Brain microvascular endothelial cell (primary cell): Measurements from ENCODE around the gene SPOCK3.
"Not testable (repeated sequence)": the region's sequence is repeated elsewhere in the genome, so short reads cannot be mapped to it uniquely, and the experiment has no call there.

Experiments used
- DNase-seq: peaks from one replicate; pipeline ENCODE4 v3.0.0-alpha.2; 2020
- H3K27ac ChIP-seq: fragments of 250-450 bp; sonication (Bioruptor Pico); 2 replicates; pipeline ENCODE4 v1.5.1; 2020; ENCODE audit warnings: mild to moderate bottlenecking, moderate library complexity
- H3K27me3 ChIP-seq: fragments of 250-450 bp; sonication (Bioruptor Pico); replicated peaks from 2 replicates; pipeline ENCODE4 v1.5.1; 2020; ENCODE audit warnings: mild to moderate bottlenecking
- H3K36me3 ChIP-seq: fragments of 250-450 bp; sonication (Bioruptor Pico); replicated peaks from 2 replicates; pipeline ENCODE4 v1.5.1; 2020; ENCODE audit warnings: mild to moderate bottlenecking
- H3K4me3 ChIP-seq: 2 replicates; pipeline ENCODE4 v1.5.1; 2011; ENCODE audit warnings: low read depth, mild to moderate bottlenecking, control low read depth, low read length, moderate library complexity
- in situ Hi-C: cut with HindIII; loops from 2 replicates; pipeline ENCODE4 v1.10.0; 2017; ENCODE audit warnings: low sequenced_read_pairs, low pct_ligation_motif_present
- TF ChIP-seq, protein P1 (sequence below): IDR thresholded peaks from 2 replicates; pipeline ENCODE4 v1.5.1; 2011; ENCODE audit warnings: low read depth, mild to moderate bottlenecking, moderate library complexity, low read length, control low read depth, inconsistent platforms; ENCODE audit errors: missing control alignments

The SPOCK3 gene

DNA sequence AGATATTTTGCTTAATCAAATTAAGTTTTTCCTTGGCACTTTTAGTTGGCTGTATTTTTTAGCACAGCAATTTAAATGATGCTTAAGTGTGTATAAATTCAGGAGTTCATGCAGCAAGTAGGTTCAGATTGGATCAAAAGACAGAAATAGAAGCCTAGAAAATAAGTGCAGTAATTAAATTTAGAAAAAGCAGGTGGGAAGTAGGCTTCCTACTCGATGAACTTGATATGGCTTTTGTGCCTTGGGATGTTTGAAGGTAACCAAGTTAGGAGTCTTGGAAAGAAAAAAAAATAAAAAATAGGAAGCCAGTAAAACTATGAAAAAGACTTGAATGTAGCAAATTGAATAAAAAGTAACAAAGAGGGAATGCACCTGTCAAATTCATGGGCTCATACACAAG, 372.3 kb downstream of the SPOCK3 start:
- H3K27me3 ChIP-seq: no peaks in the 10 kb centered on the region
- H3K36me3 ChIP-seq: no peaks in the 10 kb centered on the region
- DNase-seq: no peak
- in situ Hi-C loops: no loop called here
- TF ChIP-seq, protein P1, sequence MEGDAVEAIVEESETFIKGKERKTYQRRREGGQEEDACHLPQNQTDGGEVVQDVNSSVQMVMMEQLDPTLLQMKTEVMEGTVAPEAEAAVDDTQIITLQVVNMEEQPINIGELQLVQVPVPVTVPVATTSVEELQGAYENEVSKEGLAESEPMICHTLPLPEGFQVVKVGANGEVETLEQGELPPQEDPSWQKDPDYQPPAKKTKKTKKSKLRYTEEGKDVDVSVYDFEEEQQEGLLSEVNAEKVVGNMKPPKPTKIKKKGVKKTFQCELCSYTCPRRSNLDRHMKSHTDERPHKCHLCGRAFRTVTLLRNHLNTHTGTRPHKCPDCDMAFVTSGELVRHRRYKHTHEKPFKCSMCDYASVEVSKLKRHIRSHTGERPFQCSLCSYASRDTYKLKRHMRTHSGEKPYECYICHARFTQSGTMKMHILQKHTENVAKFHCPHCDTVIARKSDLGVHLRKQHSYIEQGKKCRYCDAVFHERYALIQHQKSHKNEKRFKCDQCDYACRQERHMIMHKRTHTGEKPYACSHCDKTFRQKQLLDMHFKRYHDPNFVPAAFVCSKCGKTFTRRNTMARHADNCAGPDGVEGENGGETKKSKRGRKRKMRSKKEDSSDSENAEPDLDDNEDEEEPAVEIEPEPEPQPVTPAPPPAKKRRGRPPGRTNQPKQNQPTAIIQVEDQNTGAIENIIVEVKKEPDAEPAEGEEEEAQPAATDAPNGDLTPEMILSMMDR: no peak
- H3K27ac ChIP-seq: no peak overlapping the region
- H3K4me3 ChIP-seq: no peak overlapping the region

DNA sequence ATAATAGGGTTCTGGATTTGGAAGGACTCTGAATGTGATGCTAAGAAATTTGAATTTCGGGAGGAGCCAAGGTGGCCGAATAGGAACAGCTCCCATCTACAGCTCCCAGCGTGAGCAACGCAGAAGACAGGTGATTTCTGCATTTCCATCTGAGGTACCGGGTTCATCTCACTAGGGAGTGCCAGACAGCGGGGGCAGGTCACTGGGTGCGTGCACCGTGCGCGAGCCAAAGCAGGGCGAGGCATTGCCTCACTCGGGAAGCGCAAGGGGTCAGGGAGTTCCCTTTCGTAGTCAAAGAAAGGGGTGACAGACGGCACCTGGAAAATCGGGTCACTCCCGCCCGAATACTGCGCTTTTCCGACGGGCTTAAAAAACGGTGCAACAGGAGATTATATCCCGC, 383.9 kb downstream of the SPOCK3 start:
- H3K27me3 ChIP-seq, DNase-seq, in situ Hi-C loops, H3K4me3 ChIP-seq, H3K36me3 ChIP-seq, H3K27ac ChIP-seq: not testable (repeated sequence)

DNA sequence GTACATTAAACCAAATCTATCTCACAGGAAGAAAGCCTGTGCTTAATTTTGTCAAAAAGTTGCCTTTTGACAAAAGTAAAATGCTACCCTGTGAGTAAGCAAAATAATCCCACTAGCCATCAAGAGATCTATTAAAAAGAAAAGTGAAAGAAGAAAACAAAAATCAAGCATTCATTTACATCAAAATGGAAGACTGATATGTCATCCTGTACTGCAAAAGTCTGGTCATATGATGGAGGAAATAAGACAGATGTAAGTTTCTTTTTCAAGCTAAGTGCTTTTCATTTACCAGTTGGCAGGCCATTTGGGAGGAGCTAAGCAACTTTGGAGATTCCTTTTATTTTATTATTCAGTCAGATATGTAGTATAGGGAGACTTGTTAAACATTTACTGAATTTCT, 387.4 kb downstream of the SPOCK3 start:
- Histone ChIP-seq H3K4me3 (no peak overlapping the region), H3K27me3 (no peaks in the 10 kb centered on the region), H3K27ac (no peak overlapping the region), H3K36me3 (no peaks in the 10 kb centered on the region)
- DNase-seq: no peak
- TF ChIP-seq, protein P1: no peak
- in situ Hi-C loops: no loop called here

GRCh38 chr4:166842795-166843261, 391.5 kb downstream of the SPOCK3 start:
- Histone ChIP-seq H3K4me3 (no peak overlapping the region), H3K36me3 (no peaks in the 10 kb centered on the region), H3K27me3 (no peaks in the 10 kb centered on the region), H3K27ac (no peak overlapping the region)
- in situ Hi-C loops: no loop called here
- TF ChIP-seq, protein P1: no peak
- no peak for DNase-seq

GRCh38 chr4:166839615-166840251, 394.6 kb downstream of the SPOCK3 start:
- Histone ChIP-seq H3K36me3 (no peaks in the 10 kb centered on the region), H3K27ac (no peak overlapping the region), H3K27me3 (no peaks in the 10 kb centered on the region), H3K4me3 (no peak overlapping the region)
- in situ Hi-C loops: no loop called here
- TF ChIP-seq, protein P1: no peak
- DNase-seq: no peak

GRCh38 chr4:166838975-166839614, 395.2 kb downstream of the SPOCK3 start:
- TF ChIP-seq, protein P1: no peak
- Histone ChIP-seq H3K4me3 (no peak overlapping the region), H3K27me3 (no peaks in the 10 kb centered on the region), H3K27ac (no peak overlapping the region), H3K36me3 (no peaks in the 10 kb centered on the region)
- in situ Hi-C loops: no loop called here
- no peak for DNase-seq
